Prostate gland (tissue), 2 donors: ENCODE results near the gene RAB18. TPM values are rescaled to one million over a fixed set of nuclear protein-coding genes. Genes with fewer than 3 reads are reported as not detected.

ENCODE experiments used
- DNase-seq: peaks from one replicate; pipeline ENCODE4 v3.0.0-alpha.2; 2019; ENCODE audit warnings: low spot score
- H3K27ac ChIP-seq, 2 donors: fragments of 200-600 bp; sonication (generic); 2 replicates each; pipeline ENCODE4 v1.5.1; 2017 to 2019
- H3K27me3 ChIP-seq: fragments of 200-600 bp; sonication (generic); replicated peaks from 2 replicates; pipeline ENCODE4 v1.5.1; 2019; ENCODE audit not compliant: insufficient read depth
- H3K36me3 ChIP-seq, 2 donors: fragments of 200-600 bp; sonication (generic); 1 replicate in 1 of 2; 2 replicates in 1 of 2; pipeline versions ENCODE4 v1.5.1 to v1.8.1; 2017 to 2019
- H3K4me1 ChIP-seq: fragments of 200-600 bp; sonication (generic); replicated peaks from 2 replicates; pipeline ENCODE4 v1.5.1; 2019
- H3K4me3 ChIP-seq, 2 donors: fragments of 200-600 bp; sonication (generic); 2 replicates each; pipeline ENCODE4 v1.5.1; 2017 to 2019
- H3K9me3 ChIP-seq: fragments of 200-600 bp; sonication (generic); 2 replicates; pipeline ENCODE4 v1.5.1; 2017
- CTCF ChIP-seq, 4 experiments: fragments of 200-600 bp in 2 of 4; fragments of 450-650 bp in 2 of 4; sonication (generic) in 2 of 4; IDR thresholded peaks; 1 replicate in 3 of 4; 2 replicates in 1 of 4; pipeline ENCODE4 v1.5.1; 2016 to 2019; ENCODE audit warnings: antibody characterized with exemption in 4 of 4, mild to moderate bottlenecking in 2 of 4, moderate library complexity in 2 of 4
- POLR2A ChIP-seq: fragments of 450-650 bp; IDR thresholded peaks from one replicate; pipeline ENCODE4 v1.6.1; 2016; ENCODE audit warnings: antibody characterized with exemption, mild to moderate bottlenecking
- POLR2AphosphoS5 ChIP-seq: sonication (generic); formaldehyde crosslinking; IDR thresholded peaks from one replicate; pipeline ENCODE4 v1.6.1; 2017; ENCODE audit warnings: antibody characterized with exemption
- WGBS: methylation state at CpG from one replicate; pipeline ENCODE4 v1.1.5; 2018; 5-methylcytosine and 5-hydroxymethylcytosine counted together
- intact Hi-C: fragments of 100-400 bp; cut with DNase I; formaldehyde crosslinking; loops from one replicate; pipeline ENCODE4 v1.14.2; 2022
- total RNA-seq, 2 donors: library from RNA; depleted of rRNA; stranded (reverse); fragments of >200 nt; gene quantifications; one replicate each; pipeline ENCODE4 v1.1.0, GENCODE V29; 2016

The RAB18 gene
- total RNA-seq, 2 donors from 2014 or later, result 53.5 to 62.6 TPM

- TF ChIP-seq CTCF (IDR thresholded peaks at IDR 0.05) (no peak), POLR2A (no peak), POLR2AphosphoS5 (no peak)
- H3K4me1 ChIP-seq, result no peaks in the 10 kb centered on the region
Measured at GRCh38 chr10:27485986-27486385, 18.1 kb upstream of the RAB18 start.

GRCh38 chr10:27490807-27491206, 13.3 kb upstream of the RAB18 start:
- WGBS, result 56% methylated on average over 1 of the region's 1 CpG
- no peak overlapping the region for H3K27ac ChIP-seq
- H3K4me1 ChIP-seq, result no peaks in the 10 kb centered on the region
- H3K9me3 ChIP-seq, result no peaks in the 10 kb centered on the region
- no peak overlapping the region for H3K4me3 ChIP-seq
- H3K27me3 ChIP-seq, result no peaks in the 10 kb centered on the region
- DNase-seq, result no peak
- intact Hi-C loops, result no loop called here
- no peak for TF ChIP-seq POLR2AphosphoS5
- no peak for TF ChIP-seq CTCF (IDR thresholded peaks at IDR 0.05)
- TF ChIP-seq POLR2A, result no peak
- H3K36me3 ChIP-seq, result no peaks in the 10 kb centered on the region

More at GRCh38 chr10:27485986-27486385, 18.1 kb upstream of the RAB18 start:
- H3K9me3 ChIP-seq, result no peaks in the 10 kb centered on the region
- peak overlapping the region in 1 of 2 donors; percentile 58 for H3K27ac ChIP-seq
- H3K4me3 ChIP-seq, result no peak overlapping the region
- no peaks in the 10 kb centered on the region for H3K36me3 ChIP-seq
- DNase-seq, result no peak
- 65% methylated on average over 2 of the region's 2 CpGs for WGBS
- intact Hi-C loops, result no loop called here
- no peaks in the 10 kb centered on the region for H3K27me3 ChIP-seq

DNA sequence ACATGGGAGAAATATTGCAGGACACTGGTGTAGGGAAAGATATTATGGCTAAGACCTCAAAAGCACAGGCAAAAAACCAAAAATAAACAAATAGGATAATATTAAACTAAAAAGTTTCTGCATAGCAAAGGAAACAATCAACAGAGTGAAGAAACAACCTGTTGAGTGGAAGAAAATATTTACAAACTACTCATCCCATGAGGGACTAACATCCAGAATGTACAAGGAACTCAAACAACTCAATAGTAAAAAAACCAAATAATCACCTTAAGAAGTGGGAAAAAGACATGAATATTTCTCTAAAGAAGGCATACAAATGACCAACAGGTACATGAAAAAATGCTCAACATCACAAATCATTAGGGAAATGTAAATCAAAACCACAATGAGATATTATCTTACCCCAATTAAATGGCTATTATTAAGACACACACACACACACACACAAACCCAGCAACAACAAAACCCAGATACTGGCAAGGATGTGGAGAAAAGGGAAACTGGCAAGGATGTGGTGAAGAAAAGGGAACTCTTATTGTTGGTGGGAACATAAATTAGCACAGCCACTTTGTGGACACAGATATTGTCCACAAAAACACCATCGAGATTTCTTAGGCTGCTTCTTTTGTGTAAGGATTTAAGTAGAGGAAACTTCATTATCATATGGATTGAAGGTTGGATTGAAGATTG, 9.8 kb upstream of the RAB18 start:
- no peaks in the 10 kb centered on the region for H3K9me3 ChIP-seq
- no peaks in the 10 kb centered on the region for H3K36me3 ChIP-seq
- H3K27me3 ChIP-seq, result no peaks in the 10 kb centered on the region
- H3K27ac ChIP-seq, result no peak overlapping the region
- no peak for TF ChIP-seq POLR2AphosphoS5
- no peak for TF ChIP-seq CTCF (IDR thresholded peaks at IDR 0.05)
- no peak for TF ChIP-seq POLR2A
- DNase-seq, result no peak
- H3K4me1 ChIP-seq, result no peaks in the 10 kb centered on the region
- 67% methylated on average over 1 of the region's 1 CpG for WGBS
- intact Hi-C loops, result no loop called here
- H3K4me3 ChIP-seq, result no peak overlapping the region

DNA sequence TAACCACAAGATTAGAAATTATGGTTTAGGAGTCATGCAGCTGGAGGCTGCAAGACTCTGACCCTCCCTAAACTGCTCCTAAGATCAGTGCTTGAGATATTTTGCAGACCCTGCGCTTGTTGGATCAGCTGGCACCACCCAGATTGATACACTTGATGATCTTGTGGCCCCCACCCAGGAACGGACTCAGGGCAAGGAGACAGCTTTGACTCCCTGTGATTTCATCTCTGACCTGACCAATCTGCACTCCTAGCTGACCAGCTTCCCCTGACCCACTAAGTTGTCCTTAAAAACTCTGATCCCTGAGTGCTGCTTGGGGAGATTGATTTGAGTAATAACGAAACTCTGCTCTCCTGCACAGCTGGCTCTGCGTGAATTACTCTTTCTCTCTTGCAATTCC, 8.0 kb upstream of the RAB18 start:
- no peaks in the 10 kb centered on the region for H3K9me3 ChIP-seq
- H3K4me1 ChIP-seq, result no peaks in the 10 kb centered on the region
- TF ChIP-seq POLR2AphosphoS5 (no peak), CTCF (IDR thresholded peaks at IDR 0.05) (no peak), POLR2A (no peak)
- intact Hi-C loops, result no loop called here
- no peaks in the 10 kb centered on the region for H3K27me3 ChIP-seq
- WGBS, result 76% methylated on average over 4 of the region's 4 CpGs
- no peaks in the 10 kb centered on the region for H3K36me3 ChIP-seq
- no peak overlapping the region for H3K27ac ChIP-seq
- no peak for DNase-seq
- H3K4me3 ChIP-seq, result no peak overlapping the region

DNA sequence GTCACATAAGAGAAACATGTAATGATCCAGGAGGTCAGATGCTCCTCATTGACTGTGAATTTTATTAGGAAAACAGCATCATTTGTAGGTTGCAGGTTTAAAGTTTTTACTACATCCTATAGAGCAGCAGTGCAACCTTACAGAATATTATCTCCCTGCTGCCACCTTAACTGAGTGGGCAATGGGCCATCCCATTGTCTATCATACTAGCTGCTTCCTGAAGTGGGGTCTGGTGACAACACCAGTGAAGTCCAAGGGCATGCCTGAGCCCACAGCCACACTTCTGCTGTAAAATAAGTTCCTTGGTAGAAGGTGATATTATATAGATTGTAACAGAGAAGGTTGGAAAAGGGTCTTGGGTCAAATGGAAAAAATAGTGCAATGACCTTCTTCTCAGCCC, 4.0 kb upstream of the RAB18 start:
- Histone ChIP-seq H3K27ac (no peak overlapping the region), H3K4me3 (no peak overlapping the region), H3K4me1 (no peaks in the 10 kb centered on the region), H3K36me3 (no peaks in the 10 kb centered on the region), H3K27me3 (no peaks in the 10 kb centered on the region), H3K9me3 (no peaks in the 10 kb centered on the region)
- intact Hi-C loops, result no loop called here
- no peak for DNase-seq
- no peak for TF ChIP-seq POLR2A
- TF ChIP-seq CTCF (IDR thresholded peaks at IDR 0.05), result no peak
- no peak for TF ChIP-seq POLR2AphosphoS5
